ENCODE results near the gene TLR2.

Gene TLR2, protein sequence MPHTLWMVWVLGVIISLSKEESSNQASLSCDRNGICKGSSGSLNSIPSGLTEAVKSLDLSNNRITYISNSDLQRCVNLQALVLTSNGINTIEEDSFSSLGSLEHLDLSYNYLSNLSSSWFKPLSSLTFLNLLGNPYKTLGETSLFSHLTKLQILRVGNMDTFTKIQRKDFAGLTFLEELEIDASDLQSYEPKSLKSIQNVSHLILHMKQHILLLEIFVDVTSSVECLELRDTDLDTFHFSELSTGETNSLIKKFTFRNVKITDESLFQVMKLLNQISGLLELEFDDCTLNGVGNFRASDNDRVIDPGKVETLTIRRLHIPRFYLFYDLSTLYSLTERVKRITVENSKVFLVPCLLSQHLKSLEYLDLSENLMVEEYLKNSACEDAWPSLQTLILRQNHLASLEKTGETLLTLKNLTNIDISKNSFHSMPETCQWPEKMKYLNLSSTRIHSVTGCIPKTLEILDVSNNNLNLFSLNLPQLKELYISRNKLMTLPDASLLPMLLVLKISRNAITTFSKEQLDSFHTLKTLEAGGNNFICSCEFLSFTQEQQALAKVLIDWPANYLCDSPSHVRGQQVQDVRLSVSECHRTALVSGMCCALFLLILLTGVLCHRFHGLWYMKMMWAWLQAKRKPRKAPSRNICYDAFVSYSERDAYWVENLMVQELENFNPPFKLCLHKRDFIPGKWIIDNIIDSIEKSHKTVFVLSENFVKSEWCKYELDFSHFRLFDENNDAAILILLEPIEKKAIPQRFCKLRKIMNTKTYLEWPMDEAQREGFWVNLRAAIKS

DNA sequence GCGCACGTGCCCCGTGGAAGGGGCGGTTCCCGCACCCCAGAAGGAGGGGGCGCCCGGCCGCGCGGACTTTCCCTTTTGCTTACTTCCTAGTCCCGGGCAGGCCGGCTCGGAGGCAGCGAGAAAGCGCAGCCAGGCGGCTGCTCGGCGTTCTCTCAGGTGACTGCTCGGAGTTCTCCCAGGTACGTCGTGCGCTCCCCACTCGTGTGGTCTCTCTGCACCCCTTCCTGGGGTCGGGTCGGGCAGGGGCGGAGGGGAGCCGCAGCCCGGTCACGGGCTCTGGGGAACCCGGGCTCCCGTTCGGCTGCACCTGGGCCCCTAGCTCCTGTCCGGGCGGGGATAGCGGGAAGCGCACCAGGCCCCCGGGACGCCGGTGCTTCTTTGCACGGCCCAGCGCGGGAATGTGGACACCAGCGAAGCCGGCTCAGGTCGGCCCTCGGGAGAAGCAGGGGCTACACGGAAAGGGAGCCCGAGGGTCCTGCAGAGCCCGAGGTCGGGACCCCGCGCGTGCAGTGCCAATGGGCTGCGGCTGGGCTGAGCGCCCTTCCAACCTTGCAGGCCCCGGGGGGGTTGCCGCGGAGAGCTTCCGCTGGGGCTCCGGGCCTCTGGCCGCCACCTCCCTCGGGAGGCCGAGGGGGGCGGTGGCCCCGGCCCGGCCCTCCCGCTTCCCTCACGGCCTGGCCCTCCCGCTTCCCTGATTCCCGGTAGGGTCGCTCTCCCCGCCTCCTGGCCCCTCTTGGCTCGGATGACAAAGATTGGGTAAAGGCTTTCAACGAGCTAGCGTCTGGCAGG lies at the start of gene TLR2:
TLR2 (plus strand) TSS at position 99 of the 789 bp plus-strand sequence. CDS start 18,628 bp downstream, outside the sequence.
- DNase-seq, result no peak

DNA sequence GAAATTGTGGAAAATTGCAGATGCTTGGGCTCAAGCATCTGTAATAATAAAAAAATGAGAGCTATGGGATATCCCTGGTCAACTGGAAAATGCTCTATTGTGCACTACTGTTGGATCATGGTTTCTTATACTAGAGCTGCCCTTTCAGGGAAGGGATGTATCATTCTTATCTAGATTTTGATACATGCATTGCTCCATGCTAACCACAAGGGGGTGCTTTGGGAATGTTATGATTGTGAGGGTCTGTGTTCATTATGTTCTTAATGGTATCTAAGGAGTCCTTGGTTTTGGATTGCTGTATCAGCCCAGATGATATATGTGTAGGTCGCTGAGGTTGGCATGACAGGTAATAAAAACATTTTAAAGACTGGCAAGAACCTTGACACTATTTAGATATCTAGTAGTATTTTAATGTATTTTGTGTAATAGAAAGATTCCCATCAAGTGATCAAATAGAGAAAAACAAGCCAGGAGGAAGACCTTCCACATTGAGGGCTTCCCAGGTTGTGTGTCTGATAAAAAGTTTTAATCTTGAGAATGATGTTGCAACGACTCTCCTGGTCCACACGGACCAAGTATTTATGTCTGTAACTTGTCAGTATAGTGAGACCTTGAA lies 49.2 kb upstream of the TLR2 start:
- no peak for DNase-seq

DNA sequence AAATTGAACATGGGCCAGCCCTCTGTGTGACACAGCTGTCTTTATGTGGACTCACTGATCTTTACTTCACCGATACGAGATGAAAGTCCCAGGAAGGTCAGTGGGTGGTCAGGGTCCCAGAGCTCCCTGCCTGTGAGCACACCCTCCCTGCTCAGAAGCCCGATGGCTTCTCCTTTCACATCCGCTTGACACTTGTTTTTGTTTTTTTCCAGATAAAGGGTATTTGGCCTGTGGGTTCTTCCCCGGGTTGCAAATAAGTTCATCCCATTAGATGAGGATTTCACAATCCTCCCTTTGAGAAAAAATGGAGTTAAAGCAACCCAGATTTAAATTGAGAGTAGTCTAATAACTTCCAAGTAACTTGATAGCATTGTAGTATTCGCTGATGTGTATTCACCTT lies 48.2 kb upstream of the TLR2 start:
- no peak for DNase-seq

DNA sequence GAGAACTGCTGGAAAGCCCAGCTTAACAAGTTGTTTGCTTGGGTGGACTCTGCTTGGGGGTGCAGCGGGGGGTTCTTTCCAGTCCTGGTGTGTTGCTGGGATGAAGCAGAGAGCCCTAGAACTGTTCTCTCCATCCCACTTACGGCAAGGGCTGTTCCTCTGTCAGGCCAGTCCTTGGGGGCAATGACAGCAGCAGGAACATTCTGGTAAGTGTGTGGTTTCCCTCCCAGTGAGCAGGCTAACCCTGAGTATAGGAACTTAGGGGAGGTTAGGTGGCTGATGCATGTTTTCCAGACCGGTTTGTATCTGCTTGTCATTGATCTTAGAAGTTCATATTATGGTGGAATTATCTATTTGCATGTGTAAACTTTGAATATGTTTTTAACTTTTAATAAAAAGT lies 46.9 kb upstream of the TLR2 start:
- DNase-seq, result no peak

DNA sequence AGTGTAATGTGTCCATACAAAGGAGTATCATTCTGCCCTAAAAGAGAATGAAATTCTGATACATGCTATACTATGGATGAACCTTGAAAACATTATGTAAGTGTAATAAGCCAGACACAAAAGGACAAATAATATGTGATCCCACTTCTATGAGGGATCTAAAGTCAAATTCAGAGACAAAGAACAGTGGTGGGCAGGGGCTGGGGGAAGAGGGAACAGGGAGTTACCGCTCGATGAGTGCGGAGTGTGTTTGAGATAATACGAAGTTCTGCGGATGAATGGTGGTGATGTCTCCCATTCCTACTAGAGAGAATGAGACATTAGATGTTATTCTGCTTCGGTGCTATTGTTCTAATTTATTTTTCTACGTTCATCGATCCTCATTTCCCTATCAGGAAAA lies 46.1 kb upstream of the TLR2 start:
- DNase-seq, result no peak

DNA sequence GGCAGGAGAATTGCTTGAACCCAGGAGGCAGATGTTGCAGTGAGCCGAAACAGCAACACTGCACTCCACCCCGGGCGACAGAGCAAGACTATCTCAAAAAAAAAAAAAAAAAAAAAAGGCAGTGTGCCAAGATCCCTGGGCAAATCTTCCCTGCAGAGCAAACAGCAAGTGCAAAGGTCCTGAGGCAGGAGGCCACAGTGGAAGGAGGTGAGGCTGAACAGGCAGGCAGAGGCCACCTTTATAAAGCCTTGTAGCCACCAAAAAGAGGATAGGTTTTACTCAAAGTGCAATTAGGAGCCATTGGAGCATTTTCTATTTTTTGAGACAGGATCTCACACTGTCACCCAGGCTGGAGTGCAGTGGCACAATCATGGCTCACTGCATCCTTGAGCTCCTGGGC lies 45.1 kb upstream of the TLR2 start:
- no peak for DNase-seq

DNA sequence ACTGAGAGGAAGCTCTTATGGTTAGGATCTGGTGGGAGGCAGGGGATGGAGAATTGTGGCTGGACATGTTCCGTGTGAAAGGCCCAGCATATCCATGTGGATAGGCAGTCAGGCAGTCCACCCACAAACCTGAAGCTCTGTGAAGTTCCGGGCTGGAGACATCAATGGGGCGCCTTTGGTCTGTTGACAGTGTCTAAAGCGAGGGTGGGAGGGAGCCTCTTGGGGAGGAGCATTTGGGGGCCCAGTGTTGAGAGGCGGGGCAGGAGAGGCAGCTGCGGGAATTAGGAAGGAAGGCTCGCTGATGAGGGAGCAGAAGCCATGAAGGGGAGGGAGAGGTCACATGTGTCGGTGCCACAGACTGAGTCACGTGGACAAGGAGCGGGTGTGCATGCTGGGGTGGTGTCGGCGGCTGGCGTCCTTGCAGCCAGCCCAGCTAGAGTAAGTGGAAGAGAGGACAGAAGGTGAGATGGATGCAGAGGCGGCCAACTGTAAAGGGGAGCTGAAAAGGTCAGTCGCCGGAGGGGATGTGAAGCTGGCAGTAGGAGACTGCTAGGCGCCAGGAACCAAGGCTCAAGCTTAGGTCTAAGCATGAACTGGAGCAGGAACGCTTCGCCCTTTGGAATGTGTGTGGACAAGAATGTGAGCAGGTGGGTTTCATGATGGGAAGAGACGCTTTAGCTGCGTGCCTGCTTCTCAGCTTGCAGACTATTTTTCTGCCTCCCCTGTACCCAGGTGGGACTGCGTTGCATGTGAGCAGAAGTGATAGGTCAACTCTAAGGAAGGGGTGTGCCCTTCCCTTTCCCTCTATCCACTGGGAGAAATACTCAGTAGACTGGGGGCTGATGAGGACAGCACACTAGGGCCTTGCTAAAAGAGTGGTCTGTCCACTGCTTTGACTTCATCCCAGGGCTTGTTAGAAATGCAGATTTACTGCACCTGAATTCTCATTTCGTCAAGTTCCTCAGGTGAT lies 44.0 kb upstream of the TLR2 start:
- no peak for DNase-seq

DNA sequence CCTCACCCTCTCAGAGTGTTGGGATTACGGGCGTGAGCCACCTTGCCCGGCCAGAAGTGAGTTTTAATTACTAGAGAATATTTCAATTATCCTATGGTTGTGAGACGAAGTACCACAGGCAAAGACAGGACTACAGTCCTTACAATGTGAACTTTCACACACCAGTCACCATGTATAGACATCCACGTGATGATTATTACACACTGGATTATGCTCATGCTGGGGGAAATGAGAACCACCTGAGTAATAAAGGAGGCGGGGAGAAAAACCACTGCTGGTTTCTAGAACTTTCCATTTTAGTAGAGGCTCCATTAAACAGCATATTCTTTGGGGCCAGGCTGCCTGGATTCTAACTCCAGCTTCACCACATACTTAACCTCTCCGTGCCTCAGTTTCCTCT lies 42.5 kb upstream of the TLR2 start:
- DNase-seq, result no peak

DNA sequence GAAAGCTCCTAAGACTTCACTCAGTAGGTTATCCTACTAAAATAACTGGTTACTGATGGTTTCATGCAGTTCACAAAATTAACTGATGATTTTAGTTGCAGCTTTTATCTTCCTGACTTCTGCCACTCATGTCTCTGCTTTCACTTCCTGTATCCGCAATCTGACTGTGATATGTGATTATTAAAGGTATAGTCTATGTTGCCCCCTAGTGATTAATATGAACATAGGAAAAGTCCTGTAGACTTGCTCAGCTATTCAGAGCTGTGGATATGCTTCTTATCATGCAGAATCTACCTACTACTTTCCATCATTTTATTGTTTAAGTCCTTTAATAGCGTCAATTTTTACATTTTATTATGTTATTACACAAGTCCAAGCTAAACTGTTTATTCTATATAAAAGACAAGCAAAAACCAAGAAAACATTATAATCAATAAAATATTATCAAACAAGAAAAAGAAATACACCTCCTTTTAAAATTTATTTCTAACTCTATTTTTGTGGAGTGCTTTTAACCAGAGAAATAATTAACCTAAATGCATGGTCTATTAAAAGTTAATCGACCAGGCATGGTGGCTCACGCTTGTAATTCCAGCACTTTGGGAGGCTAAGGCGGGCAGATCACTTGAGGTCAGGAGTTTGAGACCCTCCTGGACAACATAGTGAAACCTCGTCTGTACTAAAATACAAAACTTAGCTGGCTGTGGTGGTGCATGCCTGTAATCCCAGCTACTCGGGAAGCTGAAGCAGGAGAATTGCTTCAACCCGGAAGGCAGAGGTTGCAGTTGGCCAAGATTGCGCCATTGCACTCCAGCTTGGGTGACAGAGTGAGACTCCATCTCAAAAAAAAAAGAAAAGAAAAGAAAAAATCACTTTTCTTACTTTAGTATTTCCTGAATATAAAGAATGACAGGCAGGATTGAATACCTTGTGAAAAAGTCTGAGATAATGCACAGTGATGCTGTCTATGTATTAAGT lies 40.4 kb upstream of the TLR2 start:
- DNase-seq, result peak; percentile 8

DNA sequence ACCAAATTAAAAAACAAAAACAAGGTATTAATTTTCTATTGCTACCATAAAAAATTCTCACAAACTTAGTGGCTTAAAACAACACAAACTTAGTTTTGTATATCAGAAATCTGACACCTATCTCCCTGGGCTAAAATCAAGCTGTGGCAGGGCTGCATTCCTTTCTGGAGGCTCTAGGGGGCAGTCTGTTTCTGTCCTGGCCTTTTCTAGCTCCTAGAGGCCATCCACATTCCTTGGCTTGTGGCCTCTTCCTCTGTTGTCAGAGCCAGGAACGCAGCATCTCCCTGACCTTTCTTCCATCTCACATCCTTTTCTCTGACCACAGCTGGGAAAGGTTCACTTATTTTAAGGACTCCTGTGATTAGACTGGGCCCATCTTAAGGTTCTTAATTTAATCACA lies 38.9 kb upstream of the TLR2 start:
- DNase-seq, result no peak

DNA sequence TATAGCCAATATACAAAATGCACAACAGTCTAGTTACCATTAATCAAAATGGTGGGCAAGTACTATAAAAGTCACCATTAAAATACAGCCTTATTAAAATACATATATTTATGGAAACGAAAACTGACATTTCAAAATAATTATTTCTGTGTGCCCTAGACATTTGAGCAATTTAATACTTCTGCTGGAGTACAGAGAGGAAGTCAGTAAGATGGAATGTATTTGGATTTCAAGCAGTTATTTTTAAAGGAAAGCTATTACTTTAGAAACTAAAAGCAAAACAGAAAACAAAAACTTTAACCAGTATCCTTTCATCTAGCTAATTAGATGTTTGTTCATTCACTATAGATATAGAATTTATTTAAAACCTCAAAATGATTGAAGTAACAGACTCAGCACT lies 37.8 kb upstream of the TLR2 start:
- no peak for DNase-seq

DNA sequence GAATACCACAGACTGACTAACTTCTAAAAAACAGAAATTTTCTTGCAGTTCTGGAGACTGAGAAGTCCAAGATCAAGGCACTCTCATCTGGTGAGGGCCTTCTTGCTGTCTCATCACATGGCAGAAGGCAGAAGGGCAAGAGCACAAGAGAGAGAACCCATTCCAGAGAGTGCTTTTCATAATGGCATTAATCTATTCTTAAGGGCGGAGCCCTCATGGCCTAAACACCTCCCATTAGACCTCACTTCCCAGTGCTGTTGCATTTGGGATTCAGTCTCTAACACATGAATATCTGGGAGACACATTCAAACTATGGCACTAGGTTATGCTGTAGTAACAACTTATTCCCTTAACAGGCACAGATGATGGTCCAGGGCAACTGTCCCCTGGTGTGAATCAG lies 37.1 kb upstream of the TLR2 start:
- DNase-seq, result no peak

DNA sequence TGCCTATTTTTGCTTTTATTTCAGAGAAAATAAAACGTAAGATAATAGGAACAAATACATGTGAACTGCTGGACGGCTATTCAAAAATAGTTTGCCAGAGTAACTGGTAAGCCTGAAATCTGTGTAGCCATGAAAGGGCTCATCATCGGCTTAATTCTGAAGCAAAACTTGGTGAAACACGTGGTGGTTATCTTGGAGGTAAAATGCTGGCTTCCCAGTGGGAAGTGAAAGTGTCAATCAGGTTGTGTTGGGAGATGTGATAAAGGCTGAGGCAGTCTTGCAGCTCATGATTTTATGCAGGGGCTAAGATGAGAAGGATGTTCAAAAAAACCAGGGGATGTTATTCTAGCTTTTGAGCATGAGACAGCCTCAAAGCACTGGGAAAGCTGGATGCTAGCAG lies 36.1 kb upstream of the TLR2 start:
- no peak for DNase-seq

DNA sequence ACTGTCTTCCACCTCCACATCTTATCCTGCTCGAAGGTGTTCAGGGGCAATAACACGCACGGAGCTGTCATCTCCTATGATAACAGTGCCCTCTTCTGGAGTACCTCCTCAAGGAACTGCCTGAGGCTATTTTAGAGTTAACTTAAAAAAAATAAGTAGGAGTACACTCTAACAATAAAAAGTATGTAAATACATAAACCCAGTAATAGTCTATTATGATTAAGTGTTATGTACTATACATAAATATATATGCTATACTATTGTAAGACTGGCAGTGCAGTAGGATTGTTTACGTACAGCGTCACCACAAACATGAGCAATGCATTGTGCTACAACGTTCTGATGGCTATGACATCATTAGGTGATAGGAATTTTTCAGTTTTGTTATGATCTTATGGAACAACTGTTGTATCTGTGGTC lies 34.5 kb upstream of the TLR2 start:
- no peak for DNase-seq

DNA sequence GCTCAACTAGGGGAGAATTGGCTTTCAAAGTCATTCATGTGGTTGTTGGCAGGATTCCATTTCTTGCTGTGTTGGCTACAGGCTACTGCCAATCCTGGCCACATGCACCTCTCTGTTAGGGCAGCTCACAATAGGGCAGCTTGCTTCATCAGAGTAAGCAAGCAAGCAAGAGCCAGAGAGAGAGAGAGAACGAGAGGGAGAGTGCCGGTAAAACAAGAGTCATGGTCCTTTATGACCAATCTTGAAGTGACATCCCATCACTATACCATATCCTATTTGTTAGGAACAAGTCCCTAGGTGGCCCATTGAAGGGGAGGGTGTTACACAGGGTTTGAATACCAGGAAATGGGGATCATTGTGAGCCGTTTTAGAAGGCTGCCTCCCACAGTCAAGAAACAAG lies 33.0 kb upstream of the TLR2 start:
- DNase-seq, result peak; percentile 50

DNA sequence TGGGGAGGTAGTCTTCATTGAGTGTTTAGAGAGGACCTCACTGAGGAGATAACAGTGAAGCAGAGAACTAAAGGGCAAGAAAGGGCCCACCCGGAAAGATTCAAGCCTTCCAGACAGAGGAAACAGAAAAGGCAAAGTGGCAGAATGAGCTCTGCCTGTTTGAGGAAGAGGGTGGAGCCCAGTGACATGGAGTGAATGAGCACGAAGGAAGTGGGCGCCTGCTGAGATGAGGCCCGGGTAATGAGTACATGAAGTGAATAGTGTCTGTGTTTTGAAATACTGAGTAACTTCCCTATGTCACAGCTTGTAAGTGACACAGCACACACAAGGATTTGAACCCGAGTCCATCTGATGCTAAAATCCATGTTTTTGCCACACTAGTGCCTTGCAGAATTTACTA lies 32.5 kb upstream of the TLR2 start:
- DNase-seq, result no peak

DNA sequence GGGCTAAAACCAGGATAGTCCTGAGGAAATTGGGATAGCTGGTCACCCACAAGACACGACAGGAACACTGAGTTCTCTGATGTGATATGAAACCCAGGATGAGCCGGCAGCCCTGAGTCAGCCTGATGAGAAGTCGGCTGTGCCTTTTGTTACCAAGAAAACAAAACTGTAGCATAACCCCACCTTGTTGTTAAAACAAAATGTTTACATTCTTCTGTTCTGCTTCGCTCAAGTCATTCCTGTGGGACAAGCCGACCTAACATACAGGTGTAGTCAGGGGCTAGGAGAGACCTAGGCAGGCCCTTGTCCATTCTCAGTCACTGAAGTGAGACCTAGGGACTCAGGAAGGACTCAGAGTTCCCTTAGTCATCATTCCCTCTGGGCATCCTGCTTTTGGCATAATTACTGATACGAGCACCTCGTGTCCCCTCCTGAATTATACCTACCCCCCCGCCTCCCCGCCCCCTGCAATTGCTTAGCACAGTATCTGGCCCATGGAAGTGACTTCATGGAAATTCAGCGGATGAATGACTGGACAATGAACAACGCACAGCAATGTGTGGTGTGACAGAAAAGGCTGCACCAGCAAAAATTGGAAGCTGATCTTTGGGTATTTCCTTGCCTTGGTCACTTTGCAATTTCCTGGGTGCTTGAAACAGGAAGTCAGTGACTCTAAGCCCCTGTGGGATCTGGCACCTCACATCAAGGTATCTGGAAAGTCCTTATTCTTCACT lies 31.9 kb upstream of the TLR2 start:
- no peak for DNase-seq

DNA sequence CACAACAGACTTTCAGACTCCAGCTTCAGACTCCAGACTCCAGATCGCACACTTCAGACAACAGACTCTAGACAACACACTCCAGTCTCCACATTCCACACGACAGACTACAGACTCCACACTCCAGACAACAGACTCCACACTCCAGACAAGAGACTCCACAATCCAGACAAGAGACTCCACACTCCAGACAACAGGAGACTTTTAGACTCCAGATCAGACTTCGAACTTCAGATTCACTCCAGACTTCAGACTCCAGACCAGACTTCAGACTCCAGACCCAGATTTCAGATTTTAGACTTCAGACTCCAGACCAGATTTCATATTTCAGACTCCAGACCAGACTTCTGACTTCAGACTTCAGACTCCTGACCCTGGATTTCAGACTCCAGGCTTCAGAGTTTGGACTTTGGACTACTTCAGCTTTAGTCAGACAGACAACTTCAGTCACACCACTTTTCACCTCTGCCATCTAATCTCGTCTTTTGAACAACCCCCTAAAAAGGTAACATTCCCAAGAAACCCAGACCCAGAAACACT lies 29.0 kb upstream of the TLR2 start:
- DNase-seq, result no peak

DNA sequence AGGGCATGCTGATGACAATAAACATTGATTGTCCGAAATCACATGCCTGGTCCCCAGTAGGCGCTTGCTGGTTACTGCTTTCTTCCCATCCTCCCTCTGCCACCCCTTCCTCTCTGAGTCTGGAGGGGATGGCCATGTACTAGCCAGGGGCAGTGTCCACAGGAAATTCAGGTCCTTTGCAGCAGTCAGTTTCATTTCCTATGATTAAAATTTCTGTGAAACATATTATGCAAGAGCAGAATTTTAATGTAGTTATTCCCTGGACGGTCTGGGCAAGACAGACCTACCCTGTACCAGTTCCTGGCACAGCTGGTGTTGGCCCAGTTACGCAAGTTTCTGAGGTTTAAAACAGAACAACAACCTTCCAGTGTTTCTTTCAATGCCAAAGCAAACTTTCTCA lies 28.2 kb upstream of the TLR2 start:
- no peak for DNase-seq
